Measurements from ENCODE around the gene HEATR1.
"Not testable (repeated sequence)": the region's sequence is repeated elsewhere in the genome, so short reads cannot be mapped to it uniquely, and the experiment has no call there.

HEATR1 gene

GRCh38 chr1:236603991-236604904 lies at the start of gene HEATR1:
HEATR1 (minus strand) TSS chr1:236604516; CDS start chr1:236604095, 421 bp downstream.
- peak; percentile 97 for DNase-seq

GRCh38 chr1:236645016-236645680 lies 40.8 kb upstream of the HEATR1 start:
- DNase-seq: no peak

- no peak for DNase-seq
Measured at GRCh38 chr1:236642763-236643162, 38.4 kb upstream of the HEATR1 start.

- DNase-seq: no peak
Measured at GRCh38 chr1:236639686-236640085, 35.4 kb upstream of the HEATR1 start.

GRCh38 chr1:236638945-236639344 lies 34.6 kb upstream of the HEATR1 start:
- no peak for DNase-seq

GRCh38 chr1:236636017-236636416 lies 31.7 kb upstream of the HEATR1 start:
- no peak for DNase-seq

GRCh38 chr1:236627727-236628408 lies 23.6 kb upstream of the HEATR1 start:
- no peak for DNase-seq

GRCh38 chr1:236623371-236624166 lies 19.3 kb upstream of the HEATR1 start:
- DNase-seq: no peak

- DNase-seq: no peak
Measured at GRCh38 chr1:236622407-236622806, 18.1 kb upstream of the HEATR1 start.

- DNase-seq: no peak
Measured at GRCh38 chr1:236619398-236619797, 15.1 kb upstream of the HEATR1 start.

- DNase-seq: no peak
Measured at GRCh38 chr1:236618507-236618906, 14.2 kb upstream of the HEATR1 start.

GRCh38 chr1:236615399-236616148 lies 11.3 kb upstream of the HEATR1 start:
- DNase-seq: no peak

- no peak for DNase-seq
Measured at GRCh38 chr1:236612349-236612748, 8.0 kb upstream of the HEATR1 start.

GRCh38 chr1:236608930-236609726 lies 4.8 kb upstream of the HEATR1 start:
- peak; percentile 76 for DNase-seq

GRCh38 chr1:236607597-236607996 lies 3.3 kb upstream of the HEATR1 start:
- DNase-seq: not testable (repeated sequence)

GRCh38 chr1:236604905-236605806 lies 840 bp upstream of the HEATR1 start:
- DNase-seq: no peak

- DNase-seq: no peak
Measured at GRCh38 chr1:236602171-236602570, 2.1 kb downstream of the HEATR1 start.

GRCh38 chr1:236590553-236591150 lies 13.7 kb downstream of the HEATR1 start:
- no peak for DNase-seq

GRCh38 chr1:236589531-236589930 lies 14.8 kb downstream of the HEATR1 start:
- no peak for DNase-seq

- no peak for DNase-seq
Measured at GRCh38 chr1:236581528-236581927, 22.8 kb downstream of the HEATR1 start.

All from OCI-M1 (cell line).